GM18505 (cell line): ENCODE measurements around the gene CCL19.

Experiments
- ATAC-seq: cut with Tn5 transposase; IDR thresholded peaks from one replicate; pipeline ENCODE4 v1.9.1; 2021; ENCODE audit not compliant: unreplicated experiment
- POLR2A ChIP-seq: IDR thresholded peaks from 4 replicates; pipeline ENCODE4 v1.6.1; 2011; ENCODE audit warnings: borderline replicate concordance; ENCODE audit not compliant: insufficient read depth, insufficient read length; ENCODE audit errors: extremely low read depth

CCL19 gene

DNA sequence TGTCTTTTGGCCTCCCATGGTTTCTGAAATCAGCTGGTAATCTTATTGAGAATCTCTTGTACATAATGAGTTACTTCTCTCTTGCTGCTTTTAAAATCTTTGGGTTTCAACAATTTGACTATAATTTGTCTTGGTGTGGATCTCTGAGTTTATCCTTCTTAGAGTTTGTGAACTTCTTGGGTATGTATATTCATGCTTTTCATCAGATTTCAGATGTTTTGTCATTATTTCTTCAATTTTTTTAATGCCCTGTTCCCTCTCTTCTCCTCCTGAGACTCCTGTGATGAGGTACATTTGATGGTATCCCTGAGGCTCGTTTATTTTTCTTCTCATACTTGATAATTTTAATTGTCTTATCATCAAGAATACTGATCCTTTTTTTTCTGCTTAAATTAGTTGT lies 21.1 kb upstream of the CCL19 start:
- ATAC-seq = no peak
- TF ChIP-seq POLR2A = no peak

- no peak for ATAC-seq
- no peak for TF ChIP-seq POLR2A
Observed at GRCh38 chr9:34710023-34710422, 18.9 kb upstream of the CCL19 start, which contains the start of gene CCL21. Gene CCL21 (minus strand): TSS chr9:34710136. CDS start chr9:34710066, 70 bp downstream.

DNA sequence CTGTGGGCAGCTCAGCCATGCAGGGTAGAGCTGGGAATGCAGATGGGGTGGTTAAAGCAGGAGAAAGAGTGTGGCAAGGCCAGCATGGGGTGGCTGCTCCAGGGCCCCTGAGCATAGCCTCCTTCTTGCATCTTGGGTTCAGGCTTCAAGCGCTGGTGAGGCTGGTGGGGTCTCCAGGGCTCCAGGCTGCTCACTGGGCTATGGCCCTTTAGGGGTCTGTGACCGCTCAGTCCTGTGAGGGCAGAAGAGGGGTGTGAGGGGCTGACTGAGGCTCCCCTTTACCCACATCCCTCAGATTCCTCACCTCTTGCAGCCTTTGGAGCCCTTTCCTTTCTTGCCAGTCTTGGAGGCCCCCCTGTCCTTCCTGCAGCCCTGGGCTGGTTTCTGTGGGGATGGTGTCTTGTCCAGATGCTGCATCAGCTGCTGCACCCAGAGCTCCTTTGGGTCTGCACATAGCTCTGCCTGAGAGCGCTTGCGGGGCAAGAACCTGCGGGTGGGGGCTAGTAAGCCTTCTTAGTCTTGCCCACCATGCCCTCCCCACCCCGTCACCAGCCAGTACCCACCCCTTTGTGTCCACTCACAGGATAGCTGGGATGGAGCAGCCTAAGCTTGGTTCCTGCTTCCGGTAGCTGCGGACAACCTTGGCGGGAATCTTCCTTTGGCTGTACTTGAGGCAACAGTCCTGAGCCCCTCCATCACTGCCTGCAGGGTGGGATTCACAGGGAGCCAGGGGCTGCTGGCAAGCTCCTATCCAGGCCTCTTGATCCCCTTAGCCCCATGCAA lies 18.3 kb upstream of the CCL19 start:
- no peak for ATAC-seq
- no peak for TF ChIP-seq POLR2A

DNA sequence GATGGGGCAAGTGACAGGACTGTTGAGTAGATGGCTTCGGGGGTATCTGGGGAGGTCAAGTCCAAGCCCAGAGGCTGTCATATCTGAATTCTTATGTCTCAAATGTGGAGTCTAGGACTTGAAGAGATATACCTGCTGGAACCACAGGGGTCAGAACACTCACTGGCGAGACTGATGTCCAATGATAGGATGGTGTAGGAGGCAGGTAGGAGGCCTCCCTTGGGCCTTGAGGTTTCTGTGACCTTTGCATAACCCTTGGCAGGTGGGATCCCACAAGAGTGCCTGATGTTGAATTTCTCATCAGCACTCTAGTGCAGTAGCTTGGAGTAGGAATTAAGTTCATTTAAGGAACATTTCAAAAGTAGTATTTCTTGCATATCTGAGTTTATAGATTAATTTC lies 16.1 kb upstream of the CCL19 start:
- TF ChIP-seq POLR2A = no peak
- ATAC-seq = no peak

- no peak for TF ChIP-seq POLR2A
- ATAC-seq = no peak
Observed at GRCh38 chr9:34701769-34702736, 11.0 kb upstream of the CCL19 start.

GRCh38 chr9:34701023-34701768 lies 10.1 kb upstream of the CCL19 start:
- no peak for ATAC-seq
- TF ChIP-seq POLR2A = no peak

DNA sequence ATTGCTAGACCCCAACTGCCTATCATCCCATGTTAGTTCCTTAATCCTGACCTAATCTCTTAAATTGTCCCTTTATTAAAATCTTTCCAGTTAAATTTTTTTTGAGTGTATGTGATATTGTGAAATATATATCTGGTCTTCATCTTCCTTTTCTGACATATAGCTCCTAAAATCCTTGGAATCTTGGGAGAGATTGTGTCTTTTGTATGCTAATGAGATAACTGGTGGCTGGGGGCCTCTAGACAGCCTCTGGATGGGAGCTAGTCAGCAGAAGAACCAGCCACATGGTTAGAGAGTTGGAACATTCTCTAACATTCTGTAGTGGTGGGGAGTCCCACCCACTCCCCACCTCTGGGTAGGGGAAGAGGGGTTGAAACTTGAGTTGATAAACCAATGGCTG lies 3.7 kb upstream of the CCL19 start:
- no peak for TF ChIP-seq POLR2A
- ATAC-seq = no peak

DNA sequence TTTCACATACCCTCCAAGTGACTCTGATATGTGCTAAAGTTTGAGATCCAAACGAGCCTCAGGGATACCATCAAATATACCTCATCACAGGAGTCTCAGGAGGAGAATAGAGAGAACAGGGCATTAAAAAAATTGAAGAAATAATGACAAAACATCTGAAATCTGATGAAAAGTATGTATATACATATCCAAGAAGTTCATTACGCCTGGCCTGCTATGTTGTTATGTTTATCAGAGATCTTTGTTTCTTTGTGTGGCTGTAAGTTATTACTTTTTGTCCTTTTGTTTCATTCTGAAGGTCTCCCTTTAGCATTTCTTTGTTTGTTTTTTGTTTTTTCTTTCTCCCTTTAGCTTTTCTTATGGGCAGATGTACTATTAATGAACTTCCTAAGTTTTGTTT lies 2.5 kb upstream of the CCL19 start:
- TF ChIP-seq POLR2A = no peak
- no peak for ATAC-seq

DNA sequence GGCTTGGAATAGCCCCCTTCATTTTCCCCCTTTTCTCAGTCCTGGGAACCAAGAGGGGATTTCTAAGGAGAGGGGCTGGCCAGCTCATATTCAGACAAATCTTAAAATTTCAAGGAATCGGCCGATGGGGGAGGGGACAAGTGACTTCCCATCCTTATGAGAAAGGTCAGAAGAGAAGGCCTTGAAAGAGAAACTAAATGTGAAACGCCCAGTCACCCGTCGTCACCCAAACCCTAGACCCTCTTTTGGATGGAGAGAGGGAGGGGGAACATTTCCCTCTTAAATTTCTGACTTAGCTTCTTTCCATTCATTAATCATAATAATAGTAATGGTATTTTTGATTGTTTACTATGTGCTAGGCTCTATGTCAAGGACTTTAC lies 850 bp upstream of the CCL19 start:
- no peak for TF ChIP-seq POLR2A
- no peak for ATAC-seq

DNA sequence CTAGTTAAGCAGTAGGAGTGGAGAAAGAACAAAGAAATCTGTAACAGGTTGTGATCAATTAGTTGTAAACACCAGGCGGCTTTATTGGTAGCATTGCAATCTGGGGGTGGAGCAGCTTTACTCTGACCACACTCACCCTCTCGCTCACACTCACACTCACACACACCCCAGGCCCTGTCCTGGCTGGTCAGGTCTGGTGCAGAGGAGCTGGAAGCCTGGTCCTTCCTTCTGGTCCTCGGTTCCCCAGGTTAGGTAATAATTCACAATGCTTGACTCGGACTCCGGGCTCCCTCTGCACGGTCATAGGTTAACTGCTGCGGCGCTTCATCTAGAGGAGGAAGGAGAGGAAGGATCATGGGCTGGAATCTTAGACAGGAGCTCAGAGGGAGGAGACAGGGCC lies 1.6 kb downstream of the CCL19 start:
- TF ChIP-seq POLR2A = no peak
- no peak for ATAC-seq

- TF ChIP-seq POLR2A = no peak
- no peak for ATAC-seq
Observed at GRCh38 chr9:34689116-34689470, 2.0 kb downstream of the CCL19 start.

DNA sequence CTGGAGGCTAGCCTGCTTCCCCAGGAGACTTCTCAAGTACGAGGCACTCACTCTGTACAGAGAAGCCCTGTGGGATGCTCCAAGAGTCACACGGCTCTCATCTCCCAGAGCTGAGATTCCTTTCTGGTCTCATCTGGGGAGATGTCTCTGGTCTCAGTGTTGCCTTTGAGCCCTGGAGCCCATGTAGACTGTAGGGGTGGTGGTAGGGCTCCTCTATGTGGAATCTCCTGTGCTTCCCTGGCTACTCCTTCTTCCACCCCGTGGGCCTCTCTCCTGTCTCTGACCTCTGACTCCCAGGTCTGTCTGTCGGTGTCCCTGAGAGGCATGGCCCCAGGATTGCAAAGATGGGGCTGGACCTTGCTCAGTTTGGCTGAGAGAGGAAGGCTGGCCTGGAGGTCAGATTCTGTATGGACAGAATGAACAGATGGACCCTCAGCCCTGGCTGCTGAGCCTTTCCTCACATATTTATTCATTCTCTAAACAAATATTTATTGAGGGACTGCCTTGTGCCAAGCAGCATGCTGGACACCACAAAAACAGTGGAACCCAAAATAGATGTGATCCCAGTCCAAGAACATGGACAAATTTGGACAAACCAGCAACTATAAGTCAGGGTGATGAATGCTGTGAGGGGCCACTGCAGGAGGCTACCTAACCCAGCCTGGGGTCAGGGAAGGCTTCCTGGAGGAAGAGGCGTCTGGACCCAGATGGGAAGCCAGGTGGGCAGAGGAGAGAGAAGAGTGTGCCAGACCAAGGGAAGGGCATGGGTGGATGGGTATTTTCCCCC lies 2.6 kb downstream of the CCL19 start:
- no peak for TF ChIP-seq POLR2A
- no peak for ATAC-seq
